Endodermal cell (in vitro differentiated cells): Measurements from ENCODE around the gene KATNB1. TPM values are rescaled to one million over a fixed set of nuclear protein-coding genes. Genes with fewer than 3 reads are reported as not detected.
A peak's percentile ranks its signal among the peaks of the same experiment; 100 is the strongest.

Source experiments
- DNase-seq: peaks from one replicate; pipeline ENCODE4 v3.0.0-alpha.2; 2017
- H3K27ac ChIP-seq: 2 replicates; pipeline ENCODE4 v1.5.1; 2013; ENCODE audit warnings: mild to moderate bottlenecking, low read depth, low read length, moderate library complexity
- H3K27me3 ChIP-seq: 2 replicates; pipeline ENCODE4 v1.6.1; 2013; ENCODE audit warnings: mild to moderate bottlenecking, low read length, moderate library complexity; ENCODE audit not compliant: insufficient read depth, control insufficient read depth, poor library complexity, severe bottlenecking
- H3K36me3 ChIP-seq: 2 replicates; pipeline ENCODE4 v1.7.0; 2013; ENCODE audit warnings: mild to moderate bottlenecking, low read length, moderate library complexity; ENCODE audit not compliant: control insufficient read depth, insufficient read depth
- H3K4me1 ChIP-seq: one replicate; pipeline ENCODE4 v1.7.0; 2013; ENCODE audit warnings: low read length; ENCODE audit not compliant: control insufficient read depth, insufficient read depth
- H3K4me3 ChIP-seq: 2 replicates; pipeline ENCODE4 v1.5.1; 2013; ENCODE audit warnings: mild to moderate bottlenecking, low read length, moderate library complexity
- H3K9ac ChIP-seq: 2 replicates; pipeline ENCODE4 v1.6.1; 2013; ENCODE audit warnings: mild to moderate bottlenecking, low read length, moderate library complexity; ENCODE audit not compliant: poor library complexity, severe bottlenecking; ENCODE audit errors: extremely low read depth
- H3K9me3 ChIP-seq: 2 replicates; pipeline ENCODE4 v1.6.1; 2013; ENCODE audit warnings: mild to moderate bottlenecking, low read length, moderate library complexity; ENCODE audit not compliant: control insufficient read depth
- H3K27ac Mint-ChIP-seq: 2 replicates; pipeline ENCODE4 v1.8.0; 2020; ENCODE audit warnings: mixed read lengths
- H3K27me3 Mint-ChIP-seq: 2 replicates; pipeline ENCODE4 v1.8.0; 2021; ENCODE audit warnings: mild to moderate bottlenecking, mixed read lengths; ENCODE audit not compliant: insufficient read depth
- H3K36me3 Mint-ChIP-seq: 2 replicates; pipeline ENCODE4 v1.8.0; 2020; ENCODE audit warnings: low read depth, mixed read lengths
- H3K4me1 Mint-ChIP-seq: 2 replicates; pipeline ENCODE4 v1.8.0; 2020; ENCODE audit warnings: mixed read lengths
- H3K4me3 Mint-ChIP-seq: 2 replicates; pipeline ENCODE4 v1.8.0; 2020; ENCODE audit warnings: mild to moderate bottlenecking, moderate library complexity, mixed read lengths
- H3K9me3 Mint-ChIP-seq: 2 replicates; pipeline ENCODE4 v1.8.0; 2020; ENCODE audit warnings: mild to moderate bottlenecking, mixed read lengths
- WGBS, 2 experiments: methylation state at CpG; one replicate each; pipeline versions ENCODE4 v1.1.5 to v1.1.7; 2013; ENCODE audit warnings: missing lambda C conversion rate in 2 of 2, mixed read lengths in 1 of 2; ENCODE audit not compliant: insufficient coverage in 1 of 2, insufficient read length in 1 of 2; 5-methylcytosine and 5-hydroxymethylcytosine counted together
- total RNA-seq, 2 donors: library from RNA; stranded (reverse); fragmentation: NEBNext Ultra II Directional in 1 of 2; extraction: Animal tissue kit (Norgen Biotek cat#: 25700) in 1 of 2; gene quantifications; 2 replicates in 1 of 2; 3 replicates in 1 of 2; pipeline ENCODE4 v1.2.1, GENCODE V29; 2021
- TF ChIP-seq, protein P1 (sequence below): fragments of 200-600 bp; sonication (generic); conservative IDR thresholded peaks from 2 replicates; pipeline ENCODE4 v1.5.0; 2021; ENCODE audit warnings: antibody characterized with exemption, mild to moderate bottlenecking

The KATNB1 gene
- total RNA-seq, 2 donors from 2014 or later, result 26.1 to 32.4 TPM

DNA sequence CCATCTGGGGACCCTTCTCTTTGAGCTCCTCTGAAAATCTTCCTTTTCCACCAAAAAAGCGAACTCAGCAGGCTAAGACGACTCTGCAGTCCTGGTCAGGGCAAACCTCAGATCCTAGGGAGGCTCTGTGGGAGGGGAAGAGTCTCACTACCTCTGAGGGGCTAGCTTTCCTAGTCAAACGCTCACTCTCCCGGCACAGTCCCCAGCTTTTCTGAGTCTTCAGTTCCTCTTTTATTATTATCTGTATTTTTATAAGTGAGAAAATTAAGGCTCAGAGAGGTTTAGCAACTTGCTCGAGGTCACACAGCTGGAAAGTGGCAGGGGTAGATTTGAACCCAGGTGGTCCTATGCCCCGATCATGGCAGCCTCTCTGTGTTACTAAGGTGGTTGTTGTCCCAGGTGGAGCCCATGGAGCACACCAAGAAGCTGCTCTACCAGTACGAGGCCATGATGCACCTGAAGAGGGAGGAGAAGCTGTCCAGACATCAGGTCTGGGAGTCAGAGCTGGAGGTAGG is 9.1 kb upstream of the KATNB1 start:
- Histone ChIP-seq H3K27me3 (no peaks in the 10 kb centered on the region), H3K4me3 (no peak overlapping the region), H3K9ac (no peak overlapping the region), H3K27ac (no peak overlapping the region), H3K9me3 (no peaks in the 10 kb centered on the region), H3K4me1 (no peaks in the 10 kb centered on the region), H3K36me3 (no peaks in the 10 kb centered on the region)
- Mint-ChIP-seq H3K4me1 (peaks cover 6% of the 10 kb centered on the region), H3K27ac (no peak overlapping the region), H3K36me3 (no peaks in the 10 kb centered on the region), H3K4me3 (no peak overlapping the region), H3K9me3 (no peaks in the 10 kb centered on the region), H3K27me3 (no peaks in the 10 kb centered on the region)
- TF ChIP-seq, protein P1, sequence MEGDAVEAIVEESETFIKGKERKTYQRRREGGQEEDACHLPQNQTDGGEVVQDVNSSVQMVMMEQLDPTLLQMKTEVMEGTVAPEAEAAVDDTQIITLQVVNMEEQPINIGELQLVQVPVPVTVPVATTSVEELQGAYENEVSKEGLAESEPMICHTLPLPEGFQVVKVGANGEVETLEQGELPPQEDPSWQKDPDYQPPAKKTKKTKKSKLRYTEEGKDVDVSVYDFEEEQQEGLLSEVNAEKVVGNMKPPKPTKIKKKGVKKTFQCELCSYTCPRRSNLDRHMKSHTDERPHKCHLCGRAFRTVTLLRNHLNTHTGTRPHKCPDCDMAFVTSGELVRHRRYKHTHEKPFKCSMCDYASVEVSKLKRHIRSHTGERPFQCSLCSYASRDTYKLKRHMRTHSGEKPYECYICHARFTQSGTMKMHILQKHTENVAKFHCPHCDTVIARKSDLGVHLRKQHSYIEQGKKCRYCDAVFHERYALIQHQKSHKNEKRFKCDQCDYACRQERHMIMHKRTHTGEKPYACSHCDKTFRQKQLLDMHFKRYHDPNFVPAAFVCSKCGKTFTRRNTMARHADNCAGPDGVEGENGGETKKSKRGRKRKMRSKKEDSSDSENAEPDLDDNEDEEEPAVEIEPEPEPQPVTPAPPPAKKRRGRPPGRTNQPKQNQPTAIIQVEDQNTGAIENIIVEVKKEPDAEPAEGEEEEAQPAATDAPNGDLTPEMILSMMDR, result no peak
- WGBS, 2 experiments, result 93 to 96% methylated on average over 4 to 5 of the region's 7 CpGs
- no peak for DNase-seq

DNA sequence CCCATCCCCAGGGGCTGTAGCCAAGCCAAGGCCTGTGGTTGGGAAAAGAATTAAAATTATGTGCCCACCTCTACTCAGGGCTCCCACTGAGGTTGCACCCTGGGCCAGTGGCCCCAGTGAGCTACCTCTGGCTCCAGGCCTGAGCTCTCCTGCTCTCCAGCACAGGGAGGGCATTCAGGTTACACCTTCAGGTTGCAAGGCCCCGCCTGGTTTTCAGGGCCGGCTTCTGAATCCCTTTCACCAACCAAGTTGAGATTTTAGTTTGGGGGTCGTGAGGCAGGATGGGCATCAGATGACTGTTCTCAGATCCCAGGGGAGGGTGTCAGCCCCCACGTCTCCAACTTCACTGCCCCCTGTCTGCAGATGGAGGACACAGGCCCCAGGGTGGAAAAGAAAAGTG is 8.0 kb upstream of the KATNB1 start:
- Histone ChIP-seq H3K27me3 (no peaks in the 10 kb centered on the region), H3K9ac (no peak overlapping the region), H3K4me3 (no peak overlapping the region), H3K36me3 (no peaks in the 10 kb centered on the region), H3K4me1 (no peaks in the 10 kb centered on the region), H3K9me3 (no peaks in the 10 kb centered on the region), H3K27ac (no peak overlapping the region)
- no peaks in the 10 kb centered on the region for H3K27me3 Mint-ChIP-seq
- no peak overlapping the region for H3K4me3 Mint-ChIP-seq
- 65 to 73% methylated on average over 3 to 4 of the region's 4 CpGs for WGBS, 2 experiments
- no peaks in the 10 kb centered on the region for H3K36me3 Mint-ChIP-seq
- H3K9me3 Mint-ChIP-seq, result peaks cover 2% of the 10 kb centered on the region
- H3K27ac Mint-ChIP-seq, result no peak overlapping the region
- H3K4me1 Mint-ChIP-seq, result peaks cover 5% of the 10 kb centered on the region
- TF ChIP-seq, protein P1, result peak; percentile 48
- DNase-seq, result no peak

DNA sequence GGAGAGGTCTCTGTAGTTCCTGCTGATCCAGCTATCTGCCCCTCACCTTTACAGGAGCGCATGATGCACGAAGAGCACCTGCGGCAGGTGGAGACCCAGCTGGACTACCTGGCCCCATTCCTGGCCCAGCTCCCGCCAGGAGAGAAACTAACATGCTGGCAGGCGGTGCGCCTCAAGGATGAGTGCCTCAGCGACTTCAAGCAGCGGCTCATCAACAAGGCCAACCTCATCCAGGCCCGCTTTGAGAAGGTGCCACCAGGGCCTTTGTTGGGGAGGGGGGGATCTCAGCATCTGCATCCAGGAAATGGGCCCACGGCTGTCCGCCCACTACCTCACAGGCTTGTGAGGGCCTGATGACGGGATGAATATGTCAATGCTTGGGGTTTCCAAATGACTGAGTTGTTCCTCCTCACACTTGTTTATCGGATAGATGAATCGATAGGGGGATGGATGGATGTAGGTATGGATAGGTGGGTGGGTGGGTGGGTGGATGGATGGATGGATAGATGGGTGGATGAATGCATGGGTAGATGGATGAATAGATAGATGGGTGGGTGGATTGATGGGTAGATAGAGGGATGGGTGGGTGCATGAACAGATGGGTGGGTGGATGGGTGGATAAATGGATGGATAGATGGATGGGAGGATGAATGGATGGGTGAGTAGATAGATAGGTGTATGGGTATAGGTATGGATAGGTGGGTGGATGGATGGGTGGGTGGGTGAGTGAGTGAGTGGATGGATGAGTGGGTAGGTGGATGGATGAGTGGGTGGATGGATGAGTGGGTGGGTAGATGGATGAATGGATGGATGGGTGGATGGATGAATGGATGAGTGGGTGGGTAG is 7.0 kb upstream of the KATNB1 start:
- Mint-ChIP-seq H3K4me1 (peaks cover 5% of the 10 kb centered on the region), H3K36me3 (peaks cover 6% of the 10 kb centered on the region), H3K27me3 (no peaks in the 10 kb centered on the region), H3K9me3 (peaks cover 10% of the 10 kb centered on the region), H3K4me3 (no peak overlapping the region), H3K27ac (no peak overlapping the region)
- Histone ChIP-seq H3K4me3 (no peak overlapping the region), H3K9ac (no peak overlapping the region), H3K27ac (no peak overlapping the region), H3K36me3 (no peaks in the 10 kb centered on the region), H3K4me1 (no peaks in the 10 kb centered on the region), H3K27me3 (no peaks in the 10 kb centered on the region), H3K9me3 (no peaks in the 10 kb centered on the region)
- TF ChIP-seq, protein P1, result no peak
- WGBS, 2 experiments, result 92 to 95% methylated on average over 4 to 14 of the region's 14 CpGs
- DNase-seq, result no peak
